ENCODE results near the gene KIF22. TPM values are rescaled to one million over a fixed set of nuclear protein-coding genes. Genes with fewer than 3 reads are reported as not detected.
A peak's percentile ranks its signal among the peaks of the same experiment; 100 is the strongest.

KIF22 gene
- polyA plus RNA-seq, 1 donor, result 31.7 TPM

GRCh38 chr16:29804455-29805231, 14.1 kb downstream of the KIF22 start:
- DNase-seq, result no peak

GRCh38 chr16:29805232-29806098, 14.9 kb downstream of the KIF22 start:
- peak; percentile 96 for DNase-seq

- DNase-seq, result peak; percentile 87
Observed at GRCh38 chr16:29806099-29806579, 15.6 kb downstream of the KIF22 start, which contains the start of gene MAZ. TSS of gene MAZ (plus strand) at chr16:29806529. CDS start at chr16:29806702, 173 bp downstream.

GRCh38 chr16:29806641-29807425, 16.3 kb downstream of the KIF22 start:
- peak; percentile 67 for DNase-seq

- DNase-seq, result peak; percentile 87
Observed at GRCh38 chr16:29807426-29808218, 17.1 kb downstream of the KIF22 start.

GRCh38 chr16:29808219-29808900, 17.8 kb downstream of the KIF22 start:
- DNase-seq, result no peak

- DNase-seq, result no peak
Observed at GRCh38 chr16:29809031-29809747, 18.6 kb downstream of the KIF22 start.

- no peak for DNase-seq
Observed at GRCh38 chr16:29809850-29810698, 19.5 kb downstream of the KIF22 start.

- no peak for DNase-seq
Observed at GRCh38 chr16:29810699-29811169, 20.2 kb downstream of the KIF22 start.

GRCh38 chr16:29811170-29811895, 20.8 kb downstream of the KIF22 start:
- peak; percentile 84 for DNase-seq

- DNase-seq, result peak; percentile 84
Observed at GRCh38 chr16:29811896-29812665, 21.5 kb downstream of the KIF22 start, which contains the start of gene PRRT2. TSS of gene PRRT2 (plus strand) at chr16:29812193. CDS start at chr16:29813055, 862 bp downstream.

- DNase-seq, result no peak
Observed at GRCh38 chr16:29812754-29813643, 22.4 kb downstream of the KIF22 start.

GRCh38 chr16:29813644-29814562, 23.4 kb downstream of the KIF22 start:
- DNase-seq, result no peak

- DNase-seq, result no peak
Observed at GRCh38 chr16:29814592-29814991, 24.0 kb downstream of the KIF22 start.

- no peak for DNase-seq
Observed at GRCh38 chr16:29815032-29815721, 24.6 kb downstream of the KIF22 start.
